Rectal smooth muscle tissue (tissue), 1 donor: ENCODE results near the gene KAT6B.
"Not testable (repeated sequence)": the region's sequence is repeated elsewhere in the genome, so short reads cannot be mapped to it uniquely, and the experiment has no call there.

Experiments
- H3K27ac ChIP-seq: one replicate; pipeline ENCODE4 v1.7.0; 2013; ENCODE audit warnings: low read depth, low read length, inconsistent platforms
- H3K27me3 ChIP-seq: one replicate; pipeline ENCODE4 v1.7.0; 2013; ENCODE audit warnings: low read length; ENCODE audit not compliant: control insufficient read depth, insufficient read depth
- H3K36me3 ChIP-seq: one replicate; pipeline ENCODE4 v1.7.0; 2013; ENCODE audit warnings: low read length; ENCODE audit not compliant: control insufficient read depth, insufficient read depth
- H3K4me1 ChIP-seq: one replicate; pipeline ENCODE4 v1.7.0; 2013; ENCODE audit warnings: low read length; ENCODE audit not compliant: control insufficient read depth, insufficient read depth
- H3K4me3 ChIP-seq: one replicate; pipeline ENCODE4 v1.7.0; 2013; ENCODE audit warnings: low read length
- H3K9ac ChIP-seq: one replicate; pipeline ENCODE4 v1.7.0; 2013; ENCODE audit warnings: low read length

Gene KAT6B

DNA sequence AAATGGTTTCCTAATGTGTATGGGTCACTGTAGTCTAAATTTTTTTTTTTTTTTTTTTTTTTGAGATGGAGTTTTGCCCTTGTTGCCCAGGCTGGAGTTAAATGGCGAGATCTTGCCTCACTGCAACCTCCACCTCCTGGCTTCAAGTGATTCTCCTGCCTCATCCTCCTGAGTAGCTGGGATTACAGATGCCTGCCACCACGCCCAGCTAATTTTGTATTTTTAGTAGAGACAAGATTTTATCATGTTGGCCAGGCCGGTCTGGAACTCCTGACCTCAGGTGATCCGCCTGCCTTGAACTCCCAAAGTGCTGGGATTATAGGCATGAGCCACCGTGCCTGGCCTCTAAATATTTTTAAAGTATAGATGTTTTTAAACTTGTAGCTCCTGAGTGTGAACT is 94.7 kb downstream of the KAT6B start:
- H3K9ac ChIP-seq, H3K27me3 ChIP-seq, H3K4me3 ChIP-seq, H3K36me3 ChIP-seq, H3K27ac ChIP-seq: not testable (repeated sequence)
- peaks cover 13% of the 10 kb centered on the region for H3K4me1 ChIP-seq

DNA sequence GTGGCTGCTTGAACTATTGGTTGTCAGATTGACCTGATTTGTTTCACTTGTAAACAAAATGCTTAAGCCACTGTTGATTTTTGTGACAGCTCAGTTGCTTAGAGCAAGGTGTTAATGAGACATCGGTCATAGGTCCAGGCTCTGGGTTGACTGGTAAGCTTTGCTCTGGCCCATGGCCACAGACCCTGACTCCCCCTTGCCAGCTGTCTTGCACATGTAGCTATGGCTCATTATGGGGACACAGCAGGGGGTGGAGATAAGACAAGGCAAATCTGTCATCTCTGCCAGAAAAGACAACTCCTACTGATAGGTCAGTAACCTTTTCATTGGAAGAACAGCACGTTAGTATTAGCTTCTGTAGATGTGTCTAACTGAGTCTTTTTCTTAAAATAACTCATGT is 95.3 kb downstream of the KAT6B start:
- Histone ChIP-seq H3K4me1 (peaks cover 13% of the 10 kb centered on the region), H3K27ac (no peak overlapping the region), H3K27me3 (no peaks in the 10 kb centered on the region), H3K9ac (no peak overlapping the region), H3K36me3 (no peaks in the 10 kb centered on the region), H3K4me3 (no peak overlapping the region)

- Histone ChIP-seq H3K27me3 (no peaks in the 10 kb centered on the region), H3K9ac (no peak overlapping the region), H3K27ac (no peak overlapping the region), H3K4me1 (peaks cover 20% of the 10 kb centered on the region), H3K36me3 (no peaks in the 10 kb centered on the region), H3K4me3 (no peak overlapping the region)
Measured at GRCh38 chr10:74922921-74923320, 96.5 kb downstream of the KAT6B start.

GRCh38 chr10:74923556-74923955 is 97.2 kb downstream of the KAT6B start:
- Histone ChIP-seq H3K9ac (no peak overlapping the region), H3K27me3 (no peaks in the 10 kb centered on the region), H3K4me3 (no peak overlapping the region), H3K36me3 (no peaks in the 10 kb centered on the region), H3K27ac (no peak overlapping the region), H3K4me1 (peaks cover 23% of the 10 kb centered on the region)

GRCh38 chr10:74924251-74924963 is 98.0 kb downstream of the KAT6B start:
- Histone ChIP-seq H3K4me3 (no peak overlapping the region), H3K27me3 (no peaks in the 10 kb centered on the region), H3K9ac (no peak overlapping the region), H3K36me3 (no peaks in the 10 kb centered on the region), H3K4me1 (peaks cover 23% of the 10 kb centered on the region), H3K27ac (peak overlapping the region; percentile 40)

DNA sequence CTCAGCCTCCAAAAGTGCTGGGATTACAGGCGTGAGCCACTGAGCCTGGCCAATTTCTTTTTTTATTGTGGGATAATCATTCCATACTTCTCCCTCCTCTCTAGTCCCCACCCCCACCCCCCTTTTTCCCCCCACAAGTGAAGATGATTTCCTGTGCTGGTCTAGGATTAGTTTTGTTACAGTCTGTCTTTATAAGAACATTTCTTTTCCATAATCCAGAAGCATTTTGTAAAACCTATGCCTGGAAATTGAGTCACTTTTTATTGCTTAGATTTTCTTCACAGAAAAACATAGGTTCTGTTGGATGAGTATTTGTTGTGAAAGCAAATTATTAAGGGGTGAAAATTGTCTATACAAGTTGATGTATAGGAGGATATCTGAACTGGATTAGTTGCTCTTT is 98.9 kb downstream of the KAT6B start:
- Histone ChIP-seq H3K4me3 (no peak overlapping the region), H3K36me3 (no peaks in the 10 kb centered on the region), H3K4me1 (peaks cover 23% of the 10 kb centered on the region), H3K27ac (no peak overlapping the region), H3K27me3 (no peaks in the 10 kb centered on the region), H3K9ac (no peak overlapping the region)

DNA sequence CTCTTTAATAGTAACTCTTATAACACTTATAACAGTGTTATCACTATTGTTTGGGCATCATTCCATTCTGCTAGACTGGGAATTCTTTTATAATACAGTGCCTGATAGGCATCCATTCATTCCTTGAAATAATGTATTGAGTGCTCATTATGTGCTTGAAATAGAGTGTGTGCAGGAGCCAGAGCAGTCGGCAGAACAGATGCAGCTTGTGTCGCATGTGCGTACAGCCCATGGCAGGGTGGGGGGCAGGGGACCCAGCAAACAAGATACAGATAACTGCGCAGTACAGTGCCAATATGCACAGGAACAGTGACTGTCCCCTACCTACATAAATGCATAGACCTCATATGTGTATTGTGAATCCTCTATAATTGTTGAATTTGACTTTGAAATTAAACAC is 99.3 kb downstream of the KAT6B start:
- H3K4me1 ChIP-seq = peaks cover 23% of the 10 kb centered on the region
- no peaks in the 10 kb centered on the region for H3K36me3 ChIP-seq
- no peak overlapping the region for H3K27ac ChIP-seq
- no peak overlapping the region for H3K4me3 ChIP-seq
- H3K9ac ChIP-seq = no peak overlapping the region
- no peaks in the 10 kb centered on the region for H3K27me3 ChIP-seq

- peaks cover 28% of the 10 kb centered on the region for H3K4me1 ChIP-seq
- H3K36me3 ChIP-seq = no peaks in the 10 kb centered on the region
- peak overlapping the region; percentile 61 for H3K27ac ChIP-seq
- no peak overlapping the region for H3K9ac ChIP-seq
- H3K4me3 ChIP-seq = no peak overlapping the region
- H3K27me3 ChIP-seq = no peaks in the 10 kb centered on the region
Measured at GRCh38 chr10:74926791-74927585, 100.6 kb downstream of the KAT6B start.

DNA sequence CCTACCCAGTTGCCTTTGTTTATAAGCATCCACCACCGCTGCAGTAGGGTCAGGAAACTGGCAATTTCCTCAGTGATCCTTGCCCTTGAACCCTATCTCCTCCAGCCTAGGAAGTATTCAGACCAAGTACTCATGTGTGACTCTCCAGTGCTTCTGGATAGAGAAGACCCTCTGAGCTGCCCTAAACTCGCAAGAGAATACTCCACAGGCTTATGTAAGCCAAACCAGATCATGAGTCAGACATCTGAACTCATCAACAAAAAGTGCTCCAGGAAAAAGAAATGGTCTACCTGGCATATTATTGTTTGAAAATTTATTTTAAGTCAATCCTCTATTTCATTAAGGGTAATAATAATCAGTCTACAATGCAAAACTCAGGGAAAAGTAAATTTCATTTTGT is 101.3 kb downstream of the KAT6B start:
- Histone ChIP-seq H3K4me1 (peaks cover 28% of the 10 kb centered on the region), H3K27me3 (no peaks in the 10 kb centered on the region), H3K27ac (peak overlapping the region; percentile 61), H3K36me3 (no peaks in the 10 kb centered on the region), H3K4me3 (no peak overlapping the region), H3K9ac (no peak overlapping the region)

DNA sequence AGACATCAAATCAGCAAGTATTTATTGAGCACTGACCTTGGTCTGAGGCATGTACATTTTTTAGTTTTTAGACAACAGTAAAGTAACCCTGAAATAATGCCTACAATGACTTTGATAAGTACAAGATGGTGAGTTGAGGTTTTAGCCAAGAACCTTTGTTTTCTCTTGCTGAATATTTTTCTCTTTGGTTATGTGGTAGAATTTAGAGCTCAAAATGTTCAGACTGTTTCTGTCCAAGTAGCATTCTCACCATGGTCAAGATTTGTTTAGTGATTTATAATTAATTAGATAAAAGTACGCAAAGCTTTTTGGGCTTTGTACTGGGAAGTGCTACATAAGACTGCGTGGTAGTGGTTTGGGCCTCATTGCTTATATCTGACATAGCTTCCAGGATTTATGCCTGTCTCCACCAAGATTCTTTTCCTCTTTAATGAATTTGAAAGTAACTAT is 102.4 kb downstream of the KAT6B start:
- Histone ChIP-seq H3K4me1 (peaks cover 31% of the 10 kb centered on the region), H3K4me3 (no peak overlapping the region), H3K27ac (peak overlapping the region; percentile 74)

GRCh38 chr10:74929197-74929596 is 102.8 kb downstream of the KAT6B start:
- Histone ChIP-seq H3K9ac (no peak overlapping the region), H3K27ac (peak overlapping the region; percentile 74), H3K36me3 (no peaks in the 10 kb centered on the region), H3K4me3 (no peak overlapping the region), H3K27me3 (no peaks in the 10 kb centered on the region), H3K4me1 (peaks cover 29% of the 10 kb centered on the region)

More for the DNA sequence above, 102.4 kb downstream of the KAT6B start:
- Histone ChIP-seq H3K9ac (no peak overlapping the region), H3K27me3 (no peaks in the 10 kb centered on the region), H3K36me3 (no peaks in the 10 kb centered on the region)

- Histone ChIP-seq H3K4me1 (peaks cover 21% of the 10 kb centered on the region), H3K4me3 (no peak overlapping the region), H3K27me3 (no peaks in the 10 kb centered on the region), H3K27ac (peak overlapping the region; percentile 71), H3K9ac (no peak overlapping the region), H3K36me3 (no peaks in the 10 kb centered on the region)
Measured at GRCh38 chr10:74930965-74931364, 104.6 kb downstream of the KAT6B start.
